Brain microvascular endothelial cell (primary cell): ENCODE data around the gene ZNF407.

ENCODE experiments used
- DNase-seq: peaks from one replicate; pipeline ENCODE4 v3.0.0-alpha.2; 2020
- H3K27ac ChIP-seq: fragments of 250-450 bp; sonication (Bioruptor Pico); 2 replicates; pipeline ENCODE4 v1.5.1; 2020; ENCODE audit warnings: mild to moderate bottlenecking, moderate library complexity
- H3K27me3 ChIP-seq: fragments of 250-450 bp; sonication (Bioruptor Pico); replicated peaks from 2 replicates; pipeline ENCODE4 v1.5.1; 2020; ENCODE audit warnings: mild to moderate bottlenecking
- H3K36me3 ChIP-seq: fragments of 250-450 bp; sonication (Bioruptor Pico); replicated peaks from 2 replicates; pipeline ENCODE4 v1.5.1; 2020; ENCODE audit warnings: mild to moderate bottlenecking
- H3K4me3 ChIP-seq: 2 replicates; pipeline ENCODE4 v1.5.1; 2011; ENCODE audit warnings: low read depth, mild to moderate bottlenecking, control low read depth, low read length, moderate library complexity
- in situ Hi-C: cut with HindIII; loops from 2 replicates; pipeline ENCODE4 v1.10.0; 2017; ENCODE audit warnings: low sequenced_read_pairs, low pct_ligation_motif_present
- TF ChIP-seq, protein P1 (sequence below): IDR thresholded peaks from 2 replicates; pipeline ENCODE4 v1.5.1; 2011; ENCODE audit warnings: low read depth, mild to moderate bottlenecking, moderate library complexity, low read length, control low read depth, inconsistent platforms; ENCODE audit errors: missing control alignments

The ZNF407 gene

DNA sequence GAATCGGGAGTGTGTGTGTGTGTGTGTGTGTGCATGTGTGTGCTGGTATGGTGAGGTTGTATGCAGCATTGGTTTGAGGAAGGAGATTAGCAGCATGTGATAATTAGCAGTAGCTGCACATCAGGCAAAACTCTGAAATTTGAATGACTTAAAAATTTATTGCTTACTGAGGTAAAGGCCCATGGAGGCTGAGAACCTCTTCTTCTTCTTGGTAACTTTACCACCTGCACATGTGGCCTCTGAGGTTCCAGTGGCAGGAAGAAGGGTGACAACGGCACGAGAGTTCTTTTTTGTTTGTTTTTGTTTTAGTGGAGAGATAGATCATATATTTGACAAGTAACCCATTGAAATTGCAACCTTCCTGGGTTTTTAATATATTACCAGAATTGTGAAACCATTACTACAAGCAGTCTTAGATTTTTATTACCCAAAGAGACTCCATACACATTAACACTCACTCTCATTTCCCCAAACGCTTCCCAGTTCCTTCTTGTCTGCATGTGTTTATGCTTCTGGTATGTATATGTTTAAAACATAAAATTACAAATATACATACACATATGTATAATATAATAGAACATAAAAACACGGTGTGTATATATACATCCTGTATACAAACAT lies 319.2 kb downstream of the ZNF407 start:
- no peaks in the 10 kb centered on the region for H3K36me3 ChIP-seq
- TF ChIP-seq, protein P1, sequence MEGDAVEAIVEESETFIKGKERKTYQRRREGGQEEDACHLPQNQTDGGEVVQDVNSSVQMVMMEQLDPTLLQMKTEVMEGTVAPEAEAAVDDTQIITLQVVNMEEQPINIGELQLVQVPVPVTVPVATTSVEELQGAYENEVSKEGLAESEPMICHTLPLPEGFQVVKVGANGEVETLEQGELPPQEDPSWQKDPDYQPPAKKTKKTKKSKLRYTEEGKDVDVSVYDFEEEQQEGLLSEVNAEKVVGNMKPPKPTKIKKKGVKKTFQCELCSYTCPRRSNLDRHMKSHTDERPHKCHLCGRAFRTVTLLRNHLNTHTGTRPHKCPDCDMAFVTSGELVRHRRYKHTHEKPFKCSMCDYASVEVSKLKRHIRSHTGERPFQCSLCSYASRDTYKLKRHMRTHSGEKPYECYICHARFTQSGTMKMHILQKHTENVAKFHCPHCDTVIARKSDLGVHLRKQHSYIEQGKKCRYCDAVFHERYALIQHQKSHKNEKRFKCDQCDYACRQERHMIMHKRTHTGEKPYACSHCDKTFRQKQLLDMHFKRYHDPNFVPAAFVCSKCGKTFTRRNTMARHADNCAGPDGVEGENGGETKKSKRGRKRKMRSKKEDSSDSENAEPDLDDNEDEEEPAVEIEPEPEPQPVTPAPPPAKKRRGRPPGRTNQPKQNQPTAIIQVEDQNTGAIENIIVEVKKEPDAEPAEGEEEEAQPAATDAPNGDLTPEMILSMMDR, result no peak
- H3K4me3 ChIP-seq, result no peak overlapping the region
- DNase-seq, result no peak
- H3K27me3 ChIP-seq, result no peaks in the 10 kb centered on the region
- in situ Hi-C loops, result no loop called here
- H3K27ac ChIP-seq, result no peak overlapping the region

DNA sequence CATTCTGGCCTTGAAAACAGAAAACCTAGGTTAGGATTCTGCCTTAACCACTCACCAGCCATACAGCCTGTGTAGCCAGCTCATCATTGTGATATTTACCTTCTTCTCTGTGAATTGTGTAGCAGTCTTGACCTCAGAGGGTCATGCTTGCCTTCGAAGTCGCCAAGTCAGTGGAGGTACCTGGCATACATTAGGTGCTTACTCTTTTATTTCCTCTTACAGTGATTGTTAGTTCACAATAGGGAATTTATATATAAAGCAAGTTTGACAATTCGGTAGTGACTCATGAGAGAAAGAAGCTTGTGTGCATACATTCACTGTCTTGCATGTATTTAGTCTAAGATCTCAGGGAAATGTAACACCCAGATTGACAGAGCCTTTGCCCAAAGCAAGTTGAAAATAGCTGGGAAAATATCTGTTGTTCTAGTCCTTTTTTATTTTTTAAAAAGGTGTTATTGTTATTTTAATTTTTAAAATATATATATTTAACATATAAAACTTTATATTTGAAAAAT lies 320.7 kb downstream of the ZNF407 start:
- DNase-seq, result no peak
- H3K27me3 ChIP-seq, result no peaks in the 10 kb centered on the region
- in situ Hi-C loops, result no loop called here
- H3K36me3 ChIP-seq, result no peaks in the 10 kb centered on the region
- no peak overlapping the region for H3K4me3 ChIP-seq
- TF ChIP-seq, protein P1, result no peak
- no peak overlapping the region for H3K27ac ChIP-seq

DNA sequence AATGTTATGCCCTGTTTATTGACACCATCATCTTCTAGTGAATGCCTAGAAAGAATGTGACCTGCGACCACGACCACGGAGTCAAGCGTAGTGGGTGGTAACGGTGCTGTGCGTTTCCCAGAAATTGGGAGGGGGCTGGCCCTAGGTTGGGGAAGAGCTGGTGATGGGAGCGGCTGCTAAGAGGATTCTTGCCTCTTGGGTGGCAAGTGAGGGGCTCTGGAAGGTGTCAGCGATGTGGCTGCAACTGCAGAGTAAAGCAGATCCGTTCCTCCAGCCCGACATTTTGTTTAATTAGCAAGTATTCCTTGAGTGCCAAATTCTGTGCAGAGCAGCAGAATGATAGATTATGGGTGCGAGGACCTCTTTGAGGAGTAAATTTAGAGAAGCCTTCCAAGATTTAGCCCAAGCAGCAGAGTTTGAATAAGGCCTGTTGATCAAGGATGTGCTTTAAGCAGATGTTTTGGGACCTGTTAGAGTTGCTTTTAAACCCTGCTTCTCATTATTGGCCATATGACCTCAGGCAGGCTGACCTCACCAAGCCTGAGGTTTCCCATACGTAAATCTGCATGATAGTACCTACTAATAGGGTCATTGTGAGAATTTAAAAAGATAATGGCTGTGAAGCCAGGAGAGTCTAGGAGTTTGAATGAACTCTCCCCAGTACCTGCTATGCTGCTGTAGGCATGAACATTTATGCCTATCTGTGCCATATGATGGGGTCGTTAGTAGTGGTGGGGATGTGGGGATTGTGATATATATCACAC lies 323.6 kb downstream of the ZNF407 start:
- in situ Hi-C loops, result no loop called here
- TF ChIP-seq, protein P1, result no peak
- no peak overlapping the region for H3K4me3 ChIP-seq

DNA sequence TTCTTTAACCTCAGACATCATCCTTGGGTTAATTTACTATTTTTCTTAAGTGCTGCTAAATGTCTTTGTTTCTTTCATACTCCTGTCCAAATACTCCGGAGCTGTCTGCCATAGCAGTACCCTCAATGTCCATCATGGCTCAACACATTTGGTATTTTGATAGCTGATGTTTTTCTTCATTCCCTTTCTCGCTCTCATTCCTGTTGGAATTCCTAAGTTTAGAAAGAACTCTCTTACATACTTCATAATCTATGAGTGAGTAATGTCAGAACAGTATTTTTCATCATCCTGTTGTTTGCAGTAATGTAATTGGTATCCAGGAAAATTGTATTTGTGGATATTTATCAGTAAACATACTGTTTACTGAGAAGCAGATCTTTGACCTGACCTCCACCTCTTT lies 328.4 kb downstream of the ZNF407 start:
- no peaks in the 10 kb centered on the region for H3K36me3 ChIP-seq
- H3K27ac ChIP-seq, result no peak overlapping the region
- TF ChIP-seq, protein P1, result no peak
- H3K4me3 ChIP-seq, result no peak overlapping the region
- in situ Hi-C loops, result no loop called here
- no peaks in the 10 kb centered on the region for H3K27me3 ChIP-seq
- no peak for DNase-seq

More for the DNA sequence above, 323.6 kb downstream of the ZNF407 start:
- Histone ChIP-seq H3K36me3 (no peaks in the 10 kb centered on the region), H3K27ac (no peak overlapping the region), H3K27me3 (no peaks in the 10 kb centered on the region)
- no peak for DNase-seq

DNA sequence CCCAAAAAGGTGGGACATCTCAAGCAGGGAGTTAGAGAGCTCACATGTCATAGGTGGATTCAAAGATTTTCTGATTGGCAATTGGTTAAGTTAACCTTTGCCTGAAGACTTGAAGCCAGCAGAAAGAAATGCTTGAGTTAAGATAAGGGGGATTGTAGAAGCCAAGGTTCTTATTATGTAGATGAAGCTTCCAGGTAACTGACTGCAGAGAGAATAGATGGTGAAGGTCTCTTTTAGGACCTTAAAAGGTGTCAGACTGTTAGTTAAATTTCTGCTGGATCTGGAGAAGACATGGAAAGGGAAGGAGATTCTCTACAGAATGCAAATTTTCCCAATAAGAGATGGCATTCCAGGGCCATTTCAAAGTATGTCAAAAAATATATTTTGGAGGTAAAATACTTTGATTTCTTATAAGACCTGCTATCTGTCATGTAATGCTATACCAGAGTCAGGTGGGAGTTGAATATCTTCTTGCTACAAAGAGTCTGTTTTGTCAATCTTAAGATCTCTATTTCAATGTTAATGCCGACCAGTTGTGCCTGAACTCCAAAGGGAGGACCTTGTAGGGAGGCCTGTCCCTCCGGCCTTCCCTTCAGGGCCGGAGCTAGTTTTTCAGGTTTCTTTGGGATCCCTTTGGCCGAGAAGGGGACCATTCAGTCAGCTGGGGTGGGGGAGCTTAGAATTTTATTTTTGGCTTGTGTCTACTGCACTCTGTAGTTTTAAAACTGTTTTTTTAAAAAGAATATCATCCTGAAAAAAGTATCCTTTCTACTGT lies 330.7 kb downstream of the ZNF407 start:
- DNase-seq, result no peak
- no peak overlapping the region for H3K27ac ChIP-seq
- H3K27me3 ChIP-seq, result no peaks in the 10 kb centered on the region
- in situ Hi-C loops, result no loop called here
- H3K4me3 ChIP-seq, result no peak overlapping the region
- H3K36me3 ChIP-seq, result no peaks in the 10 kb centered on the region
- TF ChIP-seq, protein P1, result no peak
